ENCODE measurements around the gene BMI1. TPM values are rescaled to one million over a fixed set of nuclear protein-coding genes. Genes with fewer than 3 reads are reported as not detected.

Gene BMI1
- total RNA-seq, 4 donors from 2014 or later: 9.6 to 44.4 (median 21.4) TPM

GRCh38 chr10:22318772-22319171, 2.1 kb upstream of the BMI1 start:
- no peaks in the 10 kb centered on the region for H3K9me3 ChIP-seq
- peaks cover 0 to 64% (median 15%) of the 10 kb centered on the region in 3 donors for H3K4me1 ChIP-seq
- intact Hi-C loops (cut with DNase I): loop anchor here (10.0 kb wide), 1 partner anchor 64 kb away; no protein-coding TSS in a partner anchor
- 93 to 97% methylated on average over 3 of the region's 3 CpGs for WGBS, 2 donors
- H3K36me3 ChIP-seq: no peaks in the 10 kb centered on the region
- TF ChIP-seq CTCF (IDR thresholded peaks at IDR 0.05) (no peak), POLR2A (IDR thresholded peaks at IDR 0.05) (no peak)
- no peak for DNase-seq
- H3K4me3 ChIP-seq: no peak overlapping the region
- no peak overlapping the region for H3K27ac ChIP-seq
- peaks cover 0 to 19% (median 3%) of the 10 kb centered on the region in 4 donors for H3K27me3 ChIP-seq

GRCh38 chr10:22319547-22319979, 1.3 kb upstream of the BMI1 start:
- TF ChIP-seq POLR2A (IDR thresholded peaks at IDR 0.05) (no peak), CTCF (IDR thresholded peaks at IDR 0.05) (no peak)
- no peak for DNase-seq
- no peaks in the 10 kb centered on the region for H3K36me3 ChIP-seq
- intact Hi-C loops (cut with DNase I): loop anchor here (10.0 kb wide), 1 partner anchor 65 kb away; no protein-coding TSS in a partner anchor
- peak overlapping the region in 3 of 4 donors; percentile 83 to 98 (median 93) for H3K4me3 ChIP-seq
- H3K27ac ChIP-seq: peak overlapping the region in 2 of 4 donors; percentile 72 to 93
- peaks cover 0 to 71% (median 18%) of the 10 kb centered on the region in 3 donors for H3K4me1 ChIP-seq
- no peaks in the 10 kb centered on the region for H3K9me3 ChIP-seq
- 79 to 84% methylated on average over 10 of the region's 10 CpGs for WGBS, 2 donors
- peaks cover 0 to 27% (median 3%) of the 10 kb centered on the region in 4 donors for H3K27me3 ChIP-seq

- Histone ChIP-seq H3K9me3 (no peaks in the 10 kb centered on the region), H3K36me3 (no peaks in the 10 kb centered on the region), H3K27ac (peak overlapping the region; percentile 72 to 96 (median 91)), H3K4me3 (peak overlapping the region; percentile 23 to 98 (median 88)), H3K4me1 (peaks cover 4 to 74% (median 24%) of the 10 kb centered on the region in 3 donors), H3K27me3 (peaks cover 0 to 31% (median 3%) of the 10 kb centered on the region in 4 donors)
- WGBS, 2 donors: 11 to 16% methylated on average over 22 to 29 of the region's 30 CpGs
- intact Hi-C loops (cut with DNase I): loop anchor here (10.0 kb wide), 3 partner anchors 65 to 315 kb away; partner anchors contain the start of gene DNAJC1
- DNase-seq: no peak
- TF ChIP-seq POLR2A (IDR thresholded peaks at IDR 0.05) (no peak), CTCF (IDR thresholded peaks at IDR 0.05) (peak in 1 of 6 experiments; percentile 5)
Measured at GRCh38 chr10:22319980-22320558, 830 bp upstream of the BMI1 start.

- peak overlapping the region; percentile 89 to 96 (median 94) for H3K27ac ChIP-seq
- peak overlapping the region; percentile 83 to 98 (median 93) for H3K4me3 ChIP-seq
- peaks cover 0 to under 1% (median 0%) of the 10 kb centered on the region in 3 donors for H3K36me3 ChIP-seq
- no peak for DNase-seq
- peak in 2 of 4 donors; percentile 39 to 56 for TF ChIP-seq POLR2A (IDR thresholded peaks at IDR 0.05)
- no peak for TF ChIP-seq CTCF (IDR thresholded peaks at IDR 0.05)
- peaks cover 0 to 31% (median 3%) of the 10 kb centered on the region in 4 donors for H3K27me3 ChIP-seq
- intact Hi-C loops (cut with DNase I): loop anchor here (10.0 kb wide), 2 partner anchors 113 to 317 kb away; partner anchors contain the start of gene DNAJC1
- peaks cover 4 to 78% (median 24%) of the 10 kb centered on the region in 3 donors for H3K4me1 ChIP-seq
- no peaks in the 10 kb centered on the region for H3K9me3 ChIP-seq
- 0% methylated on average over 3 of the region's 114 CpGs; no CpG with 5 or more reads in 1 of the 2 donors for WGBS, 2 donors
Measured at GRCh38 chr10:22321156-22321923, 441 bp downstream of the BMI1 start.

Measured in esophagus squamous epithelium (tissue), 5 donors.